IMR-90 (cell line): Measurements from ENCODE around the gene ADH1C. TPM values are rescaled to one million over a fixed set of nuclear protein-coding genes. Genes with fewer than 3 reads are reported as not detected.
"Not testable (repeated sequence)": the region's sequence is repeated elsewhere in the genome, so short reads cannot be mapped to it uniquely, and the experiment has no call there.

ENCODE experiments used
- ATAC-seq: fragments of 200-7000 bp; cut with Tn5 transposase; 2 replicates; pipeline ENCODE4 v1.9.1; 2020; ENCODE audit warnings: low read depth, mild to moderate bottlenecking, moderate library complexity
- BruUV-seq: library from RNA; stranded (reverse); fragments of 400-500 nt; replicated peaks from 2 replicates; lab custom pipeline; 2021; lab: Mats Ljungman, UMichigan
- CTCF ChIA-PET: fragments of 300-600 bp; formaldehyde crosslinking; extraction: SDS; loops from one replicate; lab custom pipeline; 2021; ENCODE audit warnings: antibody characterized with exemption; lab: Yijun Ruan, JAX
- POLR2A ChIA-PET: fragments of 300-600 bp; sonication (Branson Sonifier 250); formaldehyde crosslinking; loops from one replicate; lab custom pipeline; 2022; ENCODE audit warnings: antibody characterized with exemption; ENCODE audit not compliant: unreplicated experiment; lab: Charles Lee
- DNase-seq: peaks from one replicate; pipeline ENCODE4 v3.0.0; 2013
- H2AFZ ChIP-seq: replicated peaks from 2 replicates; pipeline ENCODE3; 2013; ENCODE audit warnings: low read length, mild to moderate bottlenecking; ENCODE audit not compliant: poor library complexity
- H2AK5ac ChIP-seq: 2 replicates; pipeline ENCODE4 v1.6.1; 2013; ENCODE audit warnings: low read depth, low read length, inconsistent platforms
- H2AK9ac ChIP-seq: replicated peaks from 2 replicates; pipeline ENCODE3; 2013; ENCODE audit warnings: mild to moderate bottlenecking, low read depth, low read length, moderate library complexity; ENCODE audit not compliant: poor library complexity
- H2BK120ac ChIP-seq: 2 replicates; pipeline ENCODE4 v1.6.1; 2013; ENCODE audit warnings: low read depth, low read length, inconsistent platforms
- H2BK15ac ChIP-seq: 3 replicates; pipeline ENCODE4 v1.6.1; 2013; ENCODE audit warnings: low read depth, low read length, inconsistent platforms
- H2BK20ac ChIP-seq: 2 replicates; pipeline ENCODE4 v1.6.1; 2013; ENCODE audit warnings: low read depth, mild to moderate bottlenecking, inconsistent platforms, low read length, moderate library complexity
- H2BK5ac ChIP-seq: 2 replicates; pipeline ENCODE4 v1.6.1; 2013; ENCODE audit warnings: mild to moderate bottlenecking, low read depth, low read length, inconsistent platforms; ENCODE audit not compliant: poor library complexity, severe bottlenecking
- H3K14ac ChIP-seq: replicated peaks from 2 replicates; pipeline ENCODE4 v1.6.1; 2013; ENCODE audit warnings: low read depth, low read length, inconsistent platforms
- H3K18ac ChIP-seq: 2 replicates; pipeline ENCODE4 v1.6.1; 2013; ENCODE audit warnings: low read depth, low read length, control low read depth
- H3K23ac ChIP-seq: 2 replicates; pipeline ENCODE4 v1.6.1; 2013; ENCODE audit warnings: low read depth, low read length, inconsistent platforms
- H3K27ac ChIP-seq: 2 replicates; pipeline ENCODE4 v1.5.1; 2013; ENCODE audit warnings: mild to moderate bottlenecking, control low read depth, low read length; ENCODE audit not compliant: insufficient read depth
- H3K27me3 ChIP-seq: 2 replicates; pipeline ENCODE4 v1.6.1; 2013; ENCODE audit warnings: low read length; ENCODE audit not compliant: control insufficient read depth, insufficient read depth
- H3K36me3 ChIP-seq: 2 replicates; pipeline ENCODE4 v1.6.1; 2013; ENCODE audit warnings: low read length, mixed read lengths; ENCODE audit not compliant: control insufficient read depth, insufficient read depth
- H3K4ac ChIP-seq: 2 replicates; pipeline ENCODE4 v1.6.1; 2013; ENCODE audit warnings: low read depth, low read length, inconsistent platforms
- H3K4me1 ChIP-seq: 2 replicates; pipeline ENCODE4 v1.6.1; 2013; ENCODE audit warnings: low read length, mixed read lengths; ENCODE audit not compliant: control insufficient read depth, insufficient read depth
- H3K4me2 ChIP-seq: 2 replicates; pipeline ENCODE4 v1.6.1; 2013; ENCODE audit warnings: low read depth, mild to moderate bottlenecking, control low read depth, low read length, moderate library complexity
- H3K4me3 ChIP-seq: 2 replicates; pipeline ENCODE4 v1.5.1; 2013; ENCODE audit warnings: low read depth, mild to moderate bottlenecking, control low read depth, low read length, moderate library complexity; ENCODE audit not compliant: insufficient read depth
- H3K56ac ChIP-seq: 2 replicates; pipeline ENCODE4 v1.6.1; 2013; ENCODE audit warnings: low read length, inconsistent platforms; ENCODE audit not compliant: insufficient read depth; ENCODE audit errors: extremely low read depth
- H3K79me1 ChIP-seq, 2 experiments: 2 replicates each; pipeline ENCODE4 v1.6.1; 2013; ENCODE audit warnings: low read length in 2 of 2, inconsistent platforms in 1 of 2, low read depth in 1 of 2
- H3K9ac ChIP-seq: 2 replicates; pipeline ENCODE4 v1.6.1; 2013; ENCODE audit warnings: low read depth, low read length, control low read depth
- H3K9me1 ChIP-seq: 2 replicates; pipeline ENCODE4 v1.6.1; 2013; ENCODE audit warnings: low read length, inconsistent platforms; ENCODE audit not compliant: insufficient read depth
- H3K9me3 ChIP-seq: 2 replicates; pipeline ENCODE4 v1.6.1; 2013; ENCODE audit warnings: low read length; ENCODE audit not compliant: control insufficient read depth, insufficient read depth
- H4K20me1 ChIP-seq: 2 replicates; pipeline ENCODE4 v1.6.1; 2013; ENCODE audit warnings: low read length, inconsistent platforms; ENCODE audit not compliant: insufficient read depth
- H4K5ac ChIP-seq: 2 replicates; pipeline ENCODE4 v1.6.1; 2013; ENCODE audit warnings: mild to moderate bottlenecking, low read depth, low read length, control low read depth
- H4K8ac ChIP-seq, 2 experiments: 2 replicates each; pipeline ENCODE4 v1.6.1; 2013; ENCODE audit warnings: low read depth in 2 of 2, low read length in 2 of 2, control low read depth in 1 of 2, inconsistent platforms in 1 of 2
- H4K91ac ChIP-seq: 2 replicates; pipeline ENCODE4 v1.6.1; 2013; ENCODE audit warnings: low read depth, low read length, inconsistent platforms; ENCODE audit not compliant: insufficient read depth
- CHD1 ChIP-seq: IDR thresholded peaks from 2 replicates; pipeline ENCODE4 v1.6.1; 2012; ENCODE audit warnings: low read depth, low read length, improper control_type of control experiment
- MXI1 ChIP-seq: IDR thresholded peaks from 2 replicates; pipeline ENCODE4 v1.6.1; 2012; ENCODE audit warnings: low read depth, mild to moderate bottlenecking, low read length, moderate library complexity, borderline replicate concordance
- NFE2L2 ChIP-seq: fragments of 150-350 bp; IDR thresholded peaks from 2 replicates; pipeline ENCODE4 v1.6.1; 2016; ENCODE audit warnings: low read depth, mild to moderate bottlenecking, low read length
- RCOR1 ChIP-seq: IDR thresholded peaks from 2 replicates; pipeline ENCODE4 v1.6.1; 2012; ENCODE audit warnings: mild to moderate bottlenecking, low read length, improper control_type of control experiment; ENCODE audit not compliant: insufficient replicate concordance
- RFX5 ChIP-seq: IDR thresholded peaks from 2 replicates; pipeline ENCODE4 v1.8.0; 2012; ENCODE audit warnings: low read depth, mild to moderate bottlenecking, low read length, moderate library complexity
- USF2 ChIP-seq: fragments of 150-350 bp; IDR thresholded peaks from 2 replicates; pipeline ENCODE4 v1.6.1; 2017; ENCODE audit warnings: mild to moderate bottlenecking, antibody characterized with exemption, low read length, low read depth
- WGBS, 2 experiments: methylation state at CpG; one replicate each; pipeline versions ENCODE4 v1.1.5 to v1.1.7; 2013; ENCODE audit warnings: missing lambda C conversion rate in 2 of 2; ENCODE audit not compliant: insufficient read length in 1 of 2; ENCODE audit errors: extremely low coverage in 2 of 2; 5-methylcytosine and 5-hydroxymethylcytosine counted together
- dilution Hi-C: fragments of 300-500 bp; cut with HindIII; formaldehyde crosslinking; loops from one replicate; pipeline ENCODE4 v1.14.3; 2018; ENCODE audit warnings: low sequenced_read_pairs; ENCODE audit not compliant: unreplicated experiment
- in situ Hi-C: fragments of 300-500 bp; cut with MboI; formaldehyde crosslinking; loops from 3 replicates; pipeline ENCODE4 v1.14.3; 2019; ENCODE audit warnings: low sequenced_read_pairs, inconsistent platforms, mixed read lengths
- intact Hi-C: fragments of 100-400 bp; cut with micrococcal nuclease; formaldehyde crosslinking; loops from 2 replicates; pipeline ENCODE4 v1.10.0; 2022
- polyA plus RNA-seq, 3 experiments: library from polyadenylated mRNA; depleted of rRNA; stranded (reverse); fragments of >200 nt; gene quantifications; 2 replicates each; pipeline ENCODE4 v1.2.3, GENCODE V29; 2012; ENCODE audit warnings: low replicate concordance in 1 of 3
- total RNA-seq: library from RNA; depleted of rRNA; stranded (reverse); fragments of >200 nt; gene quantifications from 2 replicates; pipeline ENCODE4 v1.2.3, GENCODE V29; 2012

The ADH1C gene
- total and polyA plus RNA-seq, 2 of the 4 experiments (the other 2 are of a cell fraction), result 0.26 TPM; not detected in 1

DNA sequence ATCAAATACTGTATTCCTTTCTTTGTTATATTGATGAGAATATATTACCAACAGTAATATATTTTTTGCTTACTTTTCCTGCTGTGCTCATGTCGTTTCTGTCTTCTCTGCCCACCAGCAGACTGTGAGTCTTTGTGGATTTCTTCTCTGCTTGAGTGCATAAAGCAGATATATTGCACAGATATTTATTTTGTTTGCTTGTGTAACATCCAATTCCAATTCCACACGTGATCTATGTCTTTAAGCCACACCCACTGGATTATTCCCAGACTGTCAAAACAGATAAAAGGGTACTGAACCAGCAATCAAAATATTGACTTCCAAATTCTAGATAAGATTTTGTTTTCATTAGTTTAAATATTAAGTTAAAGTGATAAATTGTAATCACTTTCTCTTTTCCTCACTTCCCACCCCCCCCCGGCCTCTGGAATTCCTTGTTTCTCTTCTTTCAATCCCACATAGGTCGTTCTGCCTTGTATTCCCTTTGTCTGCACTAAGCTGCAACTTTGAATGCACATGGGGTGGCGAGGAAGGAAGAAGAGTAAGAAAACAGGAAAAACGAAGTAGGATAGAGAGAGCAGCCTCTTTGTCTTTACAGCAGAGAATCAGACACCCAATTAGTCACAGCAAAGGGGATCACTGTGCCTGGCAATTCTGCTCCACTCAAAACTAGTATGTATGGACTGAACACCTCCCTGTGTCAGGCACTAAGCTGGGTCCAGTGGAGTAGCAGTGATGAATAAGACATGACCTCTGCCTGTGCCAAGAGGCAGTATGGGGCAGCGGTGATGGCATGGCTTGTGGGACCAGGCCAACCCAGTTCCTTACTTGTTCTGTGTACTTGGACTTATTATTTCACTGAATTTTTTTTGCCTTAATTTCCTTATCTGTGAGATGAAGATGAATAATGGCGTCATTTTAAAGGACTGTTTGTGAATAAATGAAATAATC is 31.0 kb downstream of the ADH1C start, which contains the start of gene ADH1B (continued):
- no peak for TF ChIP-seq USF2
- no peak for TF ChIP-seq NFE2L2
- no peak for TF ChIP-seq CHD1
- TF ChIP-seq MXI1, result no peak
- TF ChIP-seq RCOR1, result no peak
- TF ChIP-seq RFX5, result no peak

- H3K9ac ChIP-seq, H4K91ac ChIP-seq, H3K79me1 ChIP-seq, H3K4me1 ChIP-seq, H4K20me1 ChIP-seq, CTCF ChIA-PET, H3K9me1 ChIP-seq, H3K56ac ChIP-seq, H4K8ac ChIP-seq, BruUV-seq, dilution Hi-C loops, H3K9me3 ChIP-seq, H3K27ac ChIP-seq, H3K14ac ChIP-seq, H3K4me2 ChIP-seq, H3K23ac ChIP-seq, ATAC-seq, H2AK5ac ChIP-seq, in situ Hi-C loops, H2AK9ac ChIP-seq, H2AFZ ChIP-seq, H2BK20ac ChIP-seq, H3K27me3 ChIP-seq, intact Hi-C loops, H3K4me3 ChIP-seq, DNase-seq, H2BK5ac ChIP-seq, POLR2A ChIA-PET: not testable (repeated sequence)
- no CpG with 5 or more reads among the region's 8 CpGs for WGBS, 2 experiments
- H2BK120ac ChIP-seq, result peak overlapping the region; percentile 52
- H2BK15ac ChIP-seq, result peak overlapping the region; percentile 7; the same call in 1 of the 3 replicates
- H3K4ac ChIP-seq, result peak overlapping the region; percentile 1; the same call in 1 of the 2 replicates
- H3K36me3 ChIP-seq, result peaks cover 16% of the 10 kb centered on the region; the same call in 1 of the 2 replicates
- H4K5ac ChIP-seq, result peak overlapping the region; percentile 71; the same call in 1 of the 2 replicates
- H3K18ac ChIP-seq, result peak overlapping the region; percentile 63; the same call in 1 of the 2 replicates
Measured at GRCh38 chr4:99317811-99318210, 34.7 kb downstream of the ADH1C start.
